ENCODE data around the gene HIVEP3. TPM values are rescaled to one million over a fixed set of nuclear protein-coding genes. Genes with fewer than 3 reads are reported as not detected.

Gene HIVEP3
- total RNA-seq, 2 donors from 2014 or later, result 3.4 to 4.0 TPM

- H3K4me3 ChIP-seq, result no peak overlapping the region
- WGBS, 2 donors, result 67 to 68% methylated on average over 18 to 24 of the region's 24 CpGs
- H3K27me3 ChIP-seq, result no peaks in the 10 kb centered on the region
- DNase-seq (peak in 3 of 4 donors; percentile 19 to 64 (median 23)), ATAC-seq (no peak)
- no peaks in the 10 kb centered on the region for H3K4me1 ChIP-seq
- no peaks in the 10 kb centered on the region for H3K36me3 ChIP-seq (replicated peaks in 1 of 2; ENCODE audit: insufficient read depth in 1 of 2, low read depth in 2 of 2)
- no peaks in the 10 kb centered on the region for H3K9me3 ChIP-seq
- peak overlapping the region in 1 of 4 donors; percentile 33 for H3K27ac ChIP-seq
- TF ChIP-seq POLR2A (IDR thresholded peaks at IDR 0.05), result no peak
- TF ChIP-seq, protein P1, sequence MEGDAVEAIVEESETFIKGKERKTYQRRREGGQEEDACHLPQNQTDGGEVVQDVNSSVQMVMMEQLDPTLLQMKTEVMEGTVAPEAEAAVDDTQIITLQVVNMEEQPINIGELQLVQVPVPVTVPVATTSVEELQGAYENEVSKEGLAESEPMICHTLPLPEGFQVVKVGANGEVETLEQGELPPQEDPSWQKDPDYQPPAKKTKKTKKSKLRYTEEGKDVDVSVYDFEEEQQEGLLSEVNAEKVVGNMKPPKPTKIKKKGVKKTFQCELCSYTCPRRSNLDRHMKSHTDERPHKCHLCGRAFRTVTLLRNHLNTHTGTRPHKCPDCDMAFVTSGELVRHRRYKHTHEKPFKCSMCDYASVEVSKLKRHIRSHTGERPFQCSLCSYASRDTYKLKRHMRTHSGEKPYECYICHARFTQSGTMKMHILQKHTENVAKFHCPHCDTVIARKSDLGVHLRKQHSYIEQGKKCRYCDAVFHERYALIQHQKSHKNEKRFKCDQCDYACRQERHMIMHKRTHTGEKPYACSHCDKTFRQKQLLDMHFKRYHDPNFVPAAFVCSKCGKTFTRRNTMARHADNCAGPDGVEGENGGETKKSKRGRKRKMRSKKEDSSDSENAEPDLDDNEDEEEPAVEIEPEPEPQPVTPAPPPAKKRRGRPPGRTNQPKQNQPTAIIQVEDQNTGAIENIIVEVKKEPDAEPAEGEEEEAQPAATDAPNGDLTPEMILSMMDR (IDR thresholded peaks at IDR 0.05), result no peak
- intact Hi-C loops (cut with DNase I), result no loop called here
Measured at GRCh38 chr1:41726899-41727748, 191.6 kb downstream of the HIVEP3 start.

- H3K27ac ChIP-seq, result no peak overlapping the region
- intact Hi-C loops (cut with DNase I), result no loop called here
- H3K4me3 ChIP-seq, result no peak overlapping the region
- DNase-seq (no peak), ATAC-seq (no peak)
- no peaks in the 10 kb centered on the region for H3K36me3 ChIP-seq (replicated peaks in 1 of 2; ENCODE audit: insufficient read depth in 1 of 2, low read depth in 2 of 2)
- H3K27me3 ChIP-seq, result no peaks in the 10 kb centered on the region
- H3K4me1 ChIP-seq, result no peaks in the 10 kb centered on the region
- H3K9me3 ChIP-seq, result no peaks in the 10 kb centered on the region
- TF ChIP-seq, protein P1 (IDR thresholded peaks at IDR 0.05), result no peak
- no peak for TF ChIP-seq POLR2A (IDR thresholded peaks at IDR 0.05)
- 71 to 85% methylated on average over 4 of the region's 4 CpGs for WGBS, 2 donors
Measured at GRCh38 chr1:41726292-41726691, 192.4 kb downstream of the HIVEP3 start.

- ATAC-seq (no peak), DNase-seq (no peak)
- H3K27me3 ChIP-seq, result no peaks in the 10 kb centered on the region
- no peaks in the 10 kb centered on the region for H3K4me1 ChIP-seq
- intact Hi-C loops (cut with DNase I), result no loop called here
- no peak overlapping the region for H3K27ac ChIP-seq
- H3K36me3 ChIP-seq (replicated peaks in 1 of 2; ENCODE audit: insufficient read depth in 1 of 2, low read depth in 2 of 2), result no peaks in the 10 kb centered on the region
- TF ChIP-seq POLR2A (IDR thresholded peaks at IDR 0.05), result no peak
- TF ChIP-seq, protein P1 (IDR thresholded peaks at IDR 0.05), result no peak
- WGBS, 2 donors, result 95 to 100% methylated on average over 3 of the region's 3 CpGs
- no peaks in the 10 kb centered on the region for H3K9me3 ChIP-seq
- no peak overlapping the region for H3K4me3 ChIP-seq
Measured at GRCh38 chr1:41724926-41725325, 193.8 kb downstream of the HIVEP3 start.

GRCh38 chr1:41724248-41724647, 194.5 kb downstream of the HIVEP3 start:
- WGBS, 2 donors, result 45 to 50% methylated on average over 2 of the region's 2 CpGs
- ATAC-seq (no peak), DNase-seq (no peak)
- TF ChIP-seq, protein P1 (IDR thresholded peaks at IDR 0.05), result no peak
- no peak for TF ChIP-seq POLR2A (IDR thresholded peaks at IDR 0.05)
- Histone ChIP-seq H3K36me3 (replicated peaks in 1 of 2; ENCODE audit: insufficient read depth in 1 of 2, low read depth in 2 of 2) (no peaks in the 10 kb centered on the region), H3K4me1 (no peaks in the 10 kb centered on the region), H3K4me3 (no peak overlapping the region), H3K27me3 (no peaks in the 10 kb centered on the region), H3K9me3 (no peaks in the 10 kb centered on the region), H3K27ac (no peak overlapping the region)
- intact Hi-C loops (cut with DNase I), result no loop called here

- TF ChIP-seq, protein P1 (IDR thresholded peaks at IDR 0.05), result no peak
- TF ChIP-seq POLR2A (IDR thresholded peaks at IDR 0.05), result no peak
- Histone ChIP-seq H3K4me3 (no peak overlapping the region), H3K27me3 (no peaks in the 10 kb centered on the region), H3K9me3 (no peaks in the 10 kb centered on the region), H3K4me1 (no peaks in the 10 kb centered on the region), H3K27ac (no peak overlapping the region), H3K36me3 (replicated peaks in 1 of 2; ENCODE audit: insufficient read depth in 1 of 2, low read depth in 2 of 2) (no peaks in the 10 kb centered on the region)
- intact Hi-C loops (cut with DNase I), result no loop called here
- no peak for ATAC-seq
- DNase-seq, result no peak
- WGBS, 2 donors, result 57 to 68% methylated on average over 4 of the region's 4 CpGs
Measured at GRCh38 chr1:41723786-41724185, 194.9 kb downstream of the HIVEP3 start.

Measured in body of pancreas (tissue), 4 donors.